Raji (cell line): ENCODE results near the gene C1QTNF5.

Experiments
- POLR2A ChIP-seq: IDR thresholded peaks from 2 replicates; pipeline ENCODE4 v1.6.1; 2011; ENCODE audit warnings: low read depth, low read length, control low read depth; ENCODE audit not compliant: insufficient read depth

The C1QTNF5 gene

GRCh38 chr11:119340335-119341221, at the start of gene C1QTNF5:
Gene C1QTNF5, minus strand, starts transcription at chr11:119340883. Its CDS starts 486 bp downstream, at chr11:119340397.
- TF ChIP-seq POLR2A, result no peak

GRCh38 chr11:119389611-119390254, 49.0 kb upstream of the C1QTNF5 start:
- TF ChIP-seq POLR2A, result no peak

- no peak for TF ChIP-seq POLR2A
Measured at GRCh38 chr11:119388103-119388502, 47.4 kb upstream of the C1QTNF5 start.

- no peak for TF ChIP-seq POLR2A
Measured at GRCh38 chr11:119384332-119384731, 43.6 kb upstream of the C1QTNF5 start.

GRCh38 chr11:119382101-119382500, 41.4 kb upstream of the C1QTNF5 start:
- TF ChIP-seq POLR2A, result no peak

- TF ChIP-seq POLR2A, result peak; percentile 52
Measured at GRCh38 chr11:119381181-119381988, 40.7 kb upstream of the C1QTNF5 start, which contains the start of gene USP2. Gene USP2, minus strand, starts transcription at chr11:119381690. Its CDS starts 8,210 bp downstream, at chr11:119373480.

GRCh38 chr11:119380827-119381180, 40.1 kb upstream of the C1QTNF5 start:
- TF ChIP-seq POLR2A, result no peak

GRCh38 chr11:119380160-119380826, 39.6 kb upstream of the C1QTNF5 start:
- TF ChIP-seq POLR2A, result no peak

- TF ChIP-seq POLR2A, result no peak
Measured at GRCh38 chr11:119378851-119379465, 38.3 kb upstream of the C1QTNF5 start.

GRCh38 chr11:119377961-119378667, 37.4 kb upstream of the C1QTNF5 start:
- no peak for TF ChIP-seq POLR2A

- no peak for TF ChIP-seq POLR2A
Measured at GRCh38 chr11:119377112-119377901, 36.6 kb upstream of the C1QTNF5 start.

- TF ChIP-seq POLR2A, result no peak
Measured at GRCh38 chr11:119376197-119376847, 35.6 kb upstream of the C1QTNF5 start.

GRCh38 chr11:119375337-119376196, 34.9 kb upstream of the C1QTNF5 start:
- no peak for TF ChIP-seq POLR2A
